Chondrocyte (in vitro differentiated cells): Measurements from ENCODE around the gene SPAG8. TPM values are rescaled to one million over a fixed set of nuclear protein-coding genes. Genes with fewer than 3 reads are reported as not detected.

Source experiments
- DNase-seq: peaks from one replicate; pipeline ENCODE4 v3.0.0; 2021; ENCODE audit warnings: mixed read lengths, low spot score
- H3K27ac Mint-ChIP-seq: one replicate; pipeline ENCODE4 v1.8.0; 2021; ENCODE audit warnings: mild to moderate bottlenecking, moderate library complexity, mixed read lengths; ENCODE audit not compliant: unreplicated experiment
- H3K27me3 Mint-ChIP-seq: 2 replicates; pipeline ENCODE4 v1.8.0; 2021; ENCODE audit warnings: low read depth, mixed read lengths
- H3K36me3 Mint-ChIP-seq: 2 replicates; pipeline ENCODE4 v1.8.0; 2021; ENCODE audit warnings: low read depth, mixed read lengths
- H3K4me1 Mint-ChIP-seq: 2 replicates; pipeline ENCODE4 v1.8.0; 2021; ENCODE audit warnings: low read depth, mild to moderate bottlenecking, mixed read lengths
- H3K4me3 Mint-ChIP-seq: one replicate; pipeline ENCODE4 v1.8.0; 2021; ENCODE audit warnings: mild to moderate bottlenecking, moderate library complexity, mixed read lengths; ENCODE audit not compliant: unreplicated experiment
- H3K9me3 Mint-ChIP-seq: 2 replicates; pipeline ENCODE4 v1.8.0; 2021; ENCODE audit warnings: low read depth, mixed read lengths
- total RNA-seq: library from RNA; stranded (reverse); gene quantifications from 3 replicates; pipeline ENCODE4 v1.2.1, GENCODE V29; 2021
- TF ChIP-seq, protein P1 (sequence below): fragments of 200-600 bp; sonication (generic); IDR thresholded peaks from 2 replicates; pipeline ENCODE4 v1.5.0; 2021; ENCODE audit warnings: antibody characterized with exemption, mild to moderate bottlenecking, moderate library complexity

The SPAG8 gene
- total RNA-seq, 1 donor from 2014 or later = 0.30 TPM

DNA sequence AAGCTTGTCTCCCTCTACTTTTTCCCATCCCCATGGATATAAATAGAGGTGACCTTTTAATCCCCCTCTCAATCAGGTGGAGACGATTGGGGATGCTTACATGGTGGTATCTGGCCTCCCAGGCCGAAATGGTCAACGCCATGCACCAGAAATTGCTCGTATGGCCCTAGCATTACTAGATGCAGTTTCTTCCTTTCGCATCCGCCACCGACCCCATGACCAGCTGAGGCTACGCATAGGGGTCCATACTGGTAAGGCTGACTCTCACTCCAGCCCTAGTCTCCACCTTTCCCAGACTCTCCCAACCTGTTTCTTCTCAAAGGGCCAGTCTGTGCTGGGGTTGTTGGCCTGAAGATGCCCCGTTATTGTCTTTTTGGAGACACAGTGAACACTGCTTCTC lies 3.6 kb downstream of the SPAG8 start:
- H3K9me3 Mint-ChIP-seq = no peaks in the 10 kb centered on the region
- TF ChIP-seq, protein P1, sequence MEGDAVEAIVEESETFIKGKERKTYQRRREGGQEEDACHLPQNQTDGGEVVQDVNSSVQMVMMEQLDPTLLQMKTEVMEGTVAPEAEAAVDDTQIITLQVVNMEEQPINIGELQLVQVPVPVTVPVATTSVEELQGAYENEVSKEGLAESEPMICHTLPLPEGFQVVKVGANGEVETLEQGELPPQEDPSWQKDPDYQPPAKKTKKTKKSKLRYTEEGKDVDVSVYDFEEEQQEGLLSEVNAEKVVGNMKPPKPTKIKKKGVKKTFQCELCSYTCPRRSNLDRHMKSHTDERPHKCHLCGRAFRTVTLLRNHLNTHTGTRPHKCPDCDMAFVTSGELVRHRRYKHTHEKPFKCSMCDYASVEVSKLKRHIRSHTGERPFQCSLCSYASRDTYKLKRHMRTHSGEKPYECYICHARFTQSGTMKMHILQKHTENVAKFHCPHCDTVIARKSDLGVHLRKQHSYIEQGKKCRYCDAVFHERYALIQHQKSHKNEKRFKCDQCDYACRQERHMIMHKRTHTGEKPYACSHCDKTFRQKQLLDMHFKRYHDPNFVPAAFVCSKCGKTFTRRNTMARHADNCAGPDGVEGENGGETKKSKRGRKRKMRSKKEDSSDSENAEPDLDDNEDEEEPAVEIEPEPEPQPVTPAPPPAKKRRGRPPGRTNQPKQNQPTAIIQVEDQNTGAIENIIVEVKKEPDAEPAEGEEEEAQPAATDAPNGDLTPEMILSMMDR = no peak
- H3K36me3 Mint-ChIP-seq = peaks cover 13% of the 10 kb centered on the region
- H3K27me3 Mint-ChIP-seq = no peaks in the 10 kb centered on the region
- no peak for DNase-seq
- no peak overlapping the region for H3K27ac Mint-ChIP-seq
- peaks cover 16% of the 10 kb centered on the region for H3K4me1 Mint-ChIP-seq
- no peak overlapping the region for H3K4me3 Mint-ChIP-seq

DNA sequence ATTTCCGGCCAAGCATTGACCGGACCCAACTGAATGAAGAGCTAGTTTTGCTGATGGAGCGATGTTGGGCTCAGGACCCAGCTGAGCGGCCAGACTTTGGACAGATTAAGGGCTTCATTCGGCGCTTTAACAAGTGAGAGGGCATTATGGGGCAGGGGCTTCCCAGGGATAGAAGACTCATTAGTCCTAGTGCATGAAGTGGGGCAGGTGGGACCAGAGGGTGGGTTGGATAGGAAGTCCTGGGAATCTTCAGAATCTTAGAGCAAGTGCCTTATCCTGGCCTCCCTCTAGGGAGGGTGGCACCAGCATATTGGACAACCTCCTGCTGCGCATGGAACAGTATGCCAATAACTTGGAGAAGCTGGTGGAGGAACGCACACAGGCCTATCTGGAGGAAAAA lies 6.0 kb downstream of the SPAG8 start:
- Mint-ChIP-seq H3K4me1 (no peaks in the 10 kb centered on the region), H3K9me3 (no peaks in the 10 kb centered on the region), H3K36me3 (peaks cover 26% of the 10 kb centered on the region), H3K4me3 (no peak overlapping the region), H3K27me3 (no peaks in the 10 kb centered on the region), H3K27ac (no peak overlapping the region)
- TF ChIP-seq, protein P1 = no peak
- no peak for DNase-seq

DNA sequence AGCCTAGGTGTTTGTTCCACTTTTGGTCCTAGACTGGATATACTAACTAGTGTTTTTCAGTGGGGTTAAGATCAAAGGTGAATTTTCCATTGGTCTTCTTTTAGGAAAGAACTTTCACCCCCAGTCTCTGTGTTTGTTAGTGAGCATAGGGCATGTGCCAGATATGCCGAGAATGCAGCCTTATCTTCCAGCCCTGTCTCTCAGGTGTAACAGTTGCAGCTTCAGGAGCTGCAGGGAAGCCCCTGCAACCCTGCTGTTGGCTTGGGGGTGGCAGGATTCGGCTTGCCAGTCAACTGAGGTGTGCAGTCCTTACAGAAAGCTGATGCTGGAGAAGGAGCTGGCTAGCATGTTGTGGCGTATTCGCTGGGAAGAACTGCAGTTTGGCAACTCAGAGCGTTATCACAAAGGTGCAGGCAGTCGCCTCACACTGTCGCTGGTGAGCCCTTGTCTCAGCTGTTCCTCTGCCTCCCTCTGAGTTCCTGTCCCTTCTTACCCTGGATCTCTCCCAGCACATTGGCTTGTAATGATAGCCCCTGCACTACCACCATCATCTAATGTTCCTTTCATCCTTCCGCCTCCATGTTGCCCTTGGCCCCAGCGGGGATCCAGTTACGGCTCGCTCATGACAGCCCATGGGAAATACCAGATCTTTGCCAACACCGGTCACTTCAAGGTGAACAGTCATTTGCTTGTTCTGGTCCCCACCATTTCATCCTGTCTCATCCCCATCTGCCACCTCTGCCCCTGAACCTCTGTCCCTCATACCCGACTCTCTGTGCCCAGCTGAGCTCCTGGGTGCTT lies 10.5 kb downstream of the SPAG8 start:
- Mint-ChIP-seq H3K27ac (no peak overlapping the region), H3K9me3 (no peaks in the 10 kb centered on the region), H3K27me3 (no peaks in the 10 kb centered on the region), H3K36me3 (peaks cover 32% of the 10 kb centered on the region), H3K4me1 (peaks cover 17% of the 10 kb centered on the region), H3K4me3 (no peak overlapping the region)
- TF ChIP-seq, protein P1 = no peak
- no peak for DNase-seq

DNA sequence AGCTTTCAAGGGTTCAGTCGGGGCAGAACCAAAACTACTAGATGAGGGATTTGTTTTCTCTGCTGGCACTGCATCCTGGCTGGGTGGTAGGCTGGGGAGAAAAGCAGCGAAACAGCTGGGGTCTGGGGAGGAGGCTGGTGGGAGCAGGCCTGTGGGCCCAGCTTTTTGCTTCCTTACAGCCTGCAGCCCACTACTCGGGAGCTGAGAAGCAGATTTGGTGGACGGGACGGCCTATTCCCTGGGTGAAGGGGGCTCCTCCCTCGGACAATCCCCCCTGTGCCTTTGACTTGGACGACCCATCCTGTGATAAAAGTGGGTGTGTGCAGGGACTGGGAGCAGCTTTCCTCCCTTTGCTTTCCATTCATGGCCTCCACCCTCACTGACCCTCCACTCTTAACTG lies 11.5 kb downstream of the SPAG8 start:
- no peak for DNase-seq
- TF ChIP-seq, protein P1 = no peak
- no peak overlapping the region for H3K27ac Mint-ChIP-seq
- no peaks in the 10 kb centered on the region for H3K9me3 Mint-ChIP-seq
- H3K4me3 Mint-ChIP-seq = no peak overlapping the region
- peaks cover 21% of the 10 kb centered on the region for H3K4me1 Mint-ChIP-seq
- H3K27me3 Mint-ChIP-seq = no peaks in the 10 kb centered on the region
- H3K36me3 Mint-ChIP-seq = peaks cover 26% of the 10 kb centered on the region

DNA sequence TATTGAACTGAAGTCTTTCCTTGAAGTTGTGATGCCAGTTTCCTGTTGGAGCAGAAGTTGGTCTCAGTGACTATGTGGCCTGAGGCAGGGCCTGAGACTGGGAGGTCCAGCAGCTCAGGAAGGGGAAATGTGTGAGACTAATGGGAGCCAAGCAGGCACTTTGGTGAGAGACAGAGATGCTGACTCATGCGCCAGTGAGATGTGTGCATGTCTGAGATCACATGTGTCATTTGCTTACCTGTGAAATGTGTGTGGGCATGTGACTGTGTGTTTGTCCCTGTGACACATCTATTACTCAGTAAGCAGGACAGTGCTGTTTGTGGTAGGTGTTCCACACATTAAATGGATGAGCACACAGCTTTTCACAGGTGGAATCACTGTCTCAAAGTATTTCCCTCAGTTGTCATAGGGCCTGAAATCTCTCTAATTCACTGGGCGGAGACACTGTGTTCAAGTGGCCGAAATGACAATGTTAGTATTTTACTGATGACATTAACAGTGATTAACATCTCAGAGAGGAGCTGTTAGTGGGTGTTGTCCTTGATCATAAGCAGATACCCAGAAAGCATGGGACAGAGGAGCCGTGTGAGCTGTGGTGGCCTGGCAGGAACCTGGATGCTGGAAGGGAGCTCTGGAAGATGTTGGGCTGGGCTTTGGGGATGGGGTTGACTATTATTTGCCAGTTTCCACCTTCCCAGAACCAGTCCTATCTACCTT lies 13.2 kb downstream of the SPAG8 start:
- peaks cover 38% of the 10 kb centered on the region for H3K4me1 Mint-ChIP-seq
- H3K9me3 Mint-ChIP-seq = no peaks in the 10 kb centered on the region
- DNase-seq = no peak
- peak overlapping the region; percentile 30 for H3K27ac Mint-ChIP-seq
- H3K27me3 Mint-ChIP-seq = no peaks in the 10 kb centered on the region
- TF ChIP-seq, protein P1 = no peak
- H3K4me3 Mint-ChIP-seq = no peak overlapping the region
- peaks cover 26% of the 10 kb centered on the region for H3K36me3 Mint-ChIP-seq
